Panc1 (cell line): ENCODE measurements around the gene AARS1.

ENCODE experiments used
- POLR2AphosphoS5 ChIP-seq: IDR thresholded peaks from 2 replicates; pipeline ENCODE4 v1.6.1; 2012; ENCODE audit warnings: mild to moderate bottlenecking, low read depth, low read length, moderate library complexity
- SIN3A ChIP-seq: IDR thresholded peaks from 2 replicates; pipeline ENCODE4 v1.6.1; 2012; ENCODE audit warnings: low read depth, mild to moderate bottlenecking, low read length, moderate library complexity, borderline replicate concordance; ENCODE audit not compliant: insufficient read depth
- TF ChIP-seq, protein P1 (sequence below): fragments of 450-650 bp; IDR thresholded peaks from 2 replicates; pipeline ENCODE4 v1.5.1; 2017; ENCODE audit warnings: mild to moderate bottlenecking
- TF ChIP-seq, protein P2 (sequence below), 2 experiments: IDR thresholded peaks; 2 replicates each; pipeline ENCODE4 v1.6.1; 2011 to 2012; ENCODE audit warnings: low read depth in 2 of 2, control low read depth in 1 of 2, low read length in 1 of 2, mild to moderate bottlenecking in 1 of 2, moderate library complexity in 1 of 2; ENCODE audit not compliant: insufficient read depth in 1 of 2

DNA sequence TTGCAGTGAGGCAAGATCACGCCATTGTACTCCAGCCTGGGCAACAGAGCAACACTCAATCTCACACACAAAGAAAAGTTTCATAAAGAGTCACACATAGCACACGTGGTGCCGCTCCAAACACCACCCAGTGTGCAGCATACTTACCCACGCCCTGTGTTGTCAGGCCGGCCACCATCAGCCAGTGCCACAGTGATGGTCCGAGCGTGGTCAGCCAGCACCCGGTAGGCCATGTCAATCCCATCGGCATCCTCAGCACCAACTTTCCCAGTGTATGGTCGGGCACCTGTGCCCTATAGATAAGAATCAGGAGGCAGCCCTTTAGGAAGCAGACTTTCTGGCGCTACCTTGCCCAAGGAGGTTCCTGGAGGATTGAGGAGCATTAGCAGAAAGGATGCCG is 19.8 kb downstream of the AARS1 start:
- TF ChIP-seq, protein P1, sequence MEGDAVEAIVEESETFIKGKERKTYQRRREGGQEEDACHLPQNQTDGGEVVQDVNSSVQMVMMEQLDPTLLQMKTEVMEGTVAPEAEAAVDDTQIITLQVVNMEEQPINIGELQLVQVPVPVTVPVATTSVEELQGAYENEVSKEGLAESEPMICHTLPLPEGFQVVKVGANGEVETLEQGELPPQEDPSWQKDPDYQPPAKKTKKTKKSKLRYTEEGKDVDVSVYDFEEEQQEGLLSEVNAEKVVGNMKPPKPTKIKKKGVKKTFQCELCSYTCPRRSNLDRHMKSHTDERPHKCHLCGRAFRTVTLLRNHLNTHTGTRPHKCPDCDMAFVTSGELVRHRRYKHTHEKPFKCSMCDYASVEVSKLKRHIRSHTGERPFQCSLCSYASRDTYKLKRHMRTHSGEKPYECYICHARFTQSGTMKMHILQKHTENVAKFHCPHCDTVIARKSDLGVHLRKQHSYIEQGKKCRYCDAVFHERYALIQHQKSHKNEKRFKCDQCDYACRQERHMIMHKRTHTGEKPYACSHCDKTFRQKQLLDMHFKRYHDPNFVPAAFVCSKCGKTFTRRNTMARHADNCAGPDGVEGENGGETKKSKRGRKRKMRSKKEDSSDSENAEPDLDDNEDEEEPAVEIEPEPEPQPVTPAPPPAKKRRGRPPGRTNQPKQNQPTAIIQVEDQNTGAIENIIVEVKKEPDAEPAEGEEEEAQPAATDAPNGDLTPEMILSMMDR, result no peak
- TF ChIP-seq, protein P2, sequence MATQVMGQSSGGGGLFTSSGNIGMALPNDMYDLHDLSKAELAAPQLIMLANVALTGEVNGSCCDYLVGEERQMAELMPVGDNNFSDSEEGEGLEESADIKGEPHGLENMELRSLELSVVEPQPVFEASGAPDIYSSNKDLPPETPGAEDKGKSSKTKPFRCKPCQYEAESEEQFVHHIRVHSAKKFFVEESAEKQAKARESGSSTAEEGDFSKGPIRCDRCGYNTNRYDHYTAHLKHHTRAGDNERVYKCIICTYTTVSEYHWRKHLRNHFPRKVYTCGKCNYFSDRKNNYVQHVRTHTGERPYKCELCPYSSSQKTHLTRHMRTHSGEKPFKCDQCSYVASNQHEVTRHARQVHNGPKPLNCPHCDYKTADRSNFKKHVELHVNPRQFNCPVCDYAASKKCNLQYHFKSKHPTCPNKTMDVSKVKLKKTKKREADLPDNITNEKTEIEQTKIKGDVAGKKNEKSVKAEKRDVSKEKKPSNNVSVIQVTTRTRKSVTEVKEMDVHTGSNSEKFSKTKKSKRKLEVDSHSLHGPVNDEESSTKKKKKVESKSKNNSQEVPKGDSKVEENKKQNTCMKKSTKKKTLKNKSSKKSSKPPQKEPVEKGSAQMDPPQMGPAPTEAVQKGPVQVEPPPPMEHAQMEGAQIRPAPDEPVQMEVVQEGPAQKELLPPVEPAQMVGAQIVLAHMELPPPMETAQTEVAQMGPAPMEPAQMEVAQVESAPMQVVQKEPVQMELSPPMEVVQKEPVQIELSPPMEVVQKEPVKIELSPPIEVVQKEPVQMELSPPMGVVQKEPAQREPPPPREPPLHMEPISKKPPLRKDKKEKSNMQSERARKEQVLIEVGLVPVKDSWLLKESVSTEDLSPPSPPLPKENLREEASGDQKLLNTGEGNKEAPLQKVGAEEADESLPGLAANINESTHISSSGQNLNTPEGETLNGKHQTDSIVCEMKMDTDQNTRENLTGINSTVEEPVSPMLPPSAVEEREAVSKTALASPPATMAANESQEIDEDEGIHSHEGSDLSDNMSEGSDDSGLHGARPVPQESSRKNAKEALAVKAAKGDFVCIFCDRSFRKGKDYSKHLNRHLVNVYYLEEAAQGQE (IDR thresholded peaks at IDR 0.05; ENCODE audit: insufficient read depth in 1 of 2, low read depth in 2 of 2, low read length in 1 of 2), result no peak
- no peak for TF ChIP-seq POLR2AphosphoS5
- no peak for TF ChIP-seq SIN3A
